GM12873 (cell line): Measurements from ENCODE around the gene SLC16A10.

ENCODE experiments used
- TF ChIP-seq, protein P1 (sequence below): IDR thresholded peaks from 2 replicates; pipeline ENCODE4 v1.5.1; 2012; ENCODE audit warnings: low read depth, mild to moderate bottlenecking, moderate library complexity, low read length, control low read depth; ENCODE audit not compliant: insufficient read depth; ENCODE audit errors: missing control alignments

The SLC16A10 gene

GRCh38 chr6:111175109-111175508, 87.8 kb downstream of the SLC16A10 start:
- TF ChIP-seq, protein P1, sequence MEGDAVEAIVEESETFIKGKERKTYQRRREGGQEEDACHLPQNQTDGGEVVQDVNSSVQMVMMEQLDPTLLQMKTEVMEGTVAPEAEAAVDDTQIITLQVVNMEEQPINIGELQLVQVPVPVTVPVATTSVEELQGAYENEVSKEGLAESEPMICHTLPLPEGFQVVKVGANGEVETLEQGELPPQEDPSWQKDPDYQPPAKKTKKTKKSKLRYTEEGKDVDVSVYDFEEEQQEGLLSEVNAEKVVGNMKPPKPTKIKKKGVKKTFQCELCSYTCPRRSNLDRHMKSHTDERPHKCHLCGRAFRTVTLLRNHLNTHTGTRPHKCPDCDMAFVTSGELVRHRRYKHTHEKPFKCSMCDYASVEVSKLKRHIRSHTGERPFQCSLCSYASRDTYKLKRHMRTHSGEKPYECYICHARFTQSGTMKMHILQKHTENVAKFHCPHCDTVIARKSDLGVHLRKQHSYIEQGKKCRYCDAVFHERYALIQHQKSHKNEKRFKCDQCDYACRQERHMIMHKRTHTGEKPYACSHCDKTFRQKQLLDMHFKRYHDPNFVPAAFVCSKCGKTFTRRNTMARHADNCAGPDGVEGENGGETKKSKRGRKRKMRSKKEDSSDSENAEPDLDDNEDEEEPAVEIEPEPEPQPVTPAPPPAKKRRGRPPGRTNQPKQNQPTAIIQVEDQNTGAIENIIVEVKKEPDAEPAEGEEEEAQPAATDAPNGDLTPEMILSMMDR: no peak

GRCh38 chr6:111176038-111176759, 88.9 kb downstream of the SLC16A10 start:
- TF ChIP-seq, protein P1: no peak

- TF ChIP-seq, protein P1: no peak
Observed at GRCh38 chr6:111176760-111177099, 89.4 kb downstream of the SLC16A10 start.

DNA sequence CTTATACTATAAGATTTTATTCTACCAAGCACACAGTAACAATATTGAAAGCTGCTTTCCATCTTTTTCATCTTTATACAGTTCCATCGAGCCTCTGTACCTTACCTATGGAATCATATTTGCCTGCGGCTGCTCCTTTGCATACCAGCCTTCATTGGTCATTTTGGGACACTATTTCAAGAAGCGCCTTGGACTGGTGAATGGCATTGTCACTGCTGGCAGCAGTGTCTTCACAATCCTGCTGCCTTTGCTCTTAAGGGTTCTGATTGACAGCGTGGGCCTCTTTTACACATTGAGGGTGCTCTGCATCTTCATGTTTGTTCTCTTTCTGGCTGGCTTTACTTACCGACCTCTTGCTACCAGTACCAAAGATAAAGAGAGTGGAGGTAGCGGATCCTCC, 89.8 kb downstream of the SLC16A10 start:
- TF ChIP-seq, protein P1: no peak

DNA sequence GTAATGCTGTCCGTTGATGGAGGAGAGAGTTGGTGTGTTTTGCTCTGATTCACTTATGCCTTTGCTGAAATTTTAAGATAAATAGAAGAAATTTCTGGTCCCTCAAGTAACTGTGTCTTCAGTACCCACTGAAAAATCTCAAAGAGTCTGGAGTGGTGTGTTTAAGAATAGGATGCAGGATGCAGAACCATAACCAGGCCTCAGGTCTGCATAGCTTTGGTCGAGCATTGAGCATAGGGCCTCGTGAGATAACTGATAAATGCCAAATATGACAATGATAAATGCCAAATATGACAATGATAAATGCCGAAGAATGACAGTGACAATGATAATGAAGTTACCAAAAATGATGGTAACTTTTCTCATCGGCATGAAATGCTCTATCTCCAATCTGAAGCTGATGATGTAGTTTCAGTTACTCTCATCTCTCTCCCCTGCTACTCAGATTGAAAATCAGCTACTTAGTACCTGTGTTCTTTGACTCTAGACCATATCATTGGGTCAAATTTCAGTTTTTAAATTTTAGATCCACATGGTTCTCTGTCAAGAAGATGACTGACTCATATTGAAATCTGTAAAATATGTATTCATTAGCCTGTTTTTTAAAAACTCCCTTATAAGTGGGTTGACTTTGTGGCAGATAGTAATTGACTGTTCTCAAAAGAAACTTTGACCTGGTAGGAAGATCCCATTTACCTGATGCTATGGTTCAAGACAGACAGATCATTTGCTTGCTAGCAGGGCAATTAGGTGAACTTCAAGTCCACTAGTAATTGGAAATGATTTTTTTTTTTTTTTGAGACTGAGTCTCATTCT, 96.6 kb downstream of the SLC16A10 start:
- TF ChIP-seq, protein P1: no peak

GRCh38 chr6:111184827-111185532, 97.7 kb downstream of the SLC16A10 start:
- TF ChIP-seq, protein P1: no peak

- TF ChIP-seq, protein P1: no peak
Observed at GRCh38 chr6:111185954-111186353, 98.7 kb downstream of the SLC16A10 start.
